GM19238 (cell line): ENCODE results near the gene CRISP2.
"Not testable (repeated sequence)": the region's sequence is repeated elsewhere in the genome, so short reads cannot be mapped to it uniquely, and the experiment has no call there.

Experiments used
- DNase-seq: peaks from one replicate; pipeline ENCODE4 v3.0.0; 2011; ENCODE audit warnings: low spot score; ENCODE audit not compliant: insufficient read length

CRISP2 gene

GRCh38 chr6:49713346-49713745 is at the start of gene CRISP2:
TSS of gene CRISP2 (minus strand) at chr6:49713543. CDS start at chr6:49709196, 4,347 bp downstream.
- DNase-seq = no peak

- no peak for DNase-seq
Measured at GRCh38 chr6:49744259-49744658, 30.9 kb upstream of the CRISP2 start, which contains the start of gene CRISP3. TSS of gene CRISP3 (minus strand) at chr6:49744388. CDS start at chr6:49744367, 21 bp downstream.

GRCh38 chr6:49743429-49743828 is 30.1 kb upstream of the CRISP2 start:
- DNase-seq = no peak

GRCh38 chr6:49739423-49739822 is 26.1 kb upstream of the CRISP2 start:
- no peak for DNase-seq

- no peak for DNase-seq
Measured at GRCh38 chr6:49736017-49736508, 22.7 kb upstream of the CRISP2 start.

- DNase-seq = no peak
Measured at GRCh38 chr6:49733680-49734079, 20.3 kb upstream of the CRISP2 start.

GRCh38 chr6:49732781-49733180 is 19.4 kb upstream of the CRISP2 start:
- no peak for DNase-seq

- no peak for DNase-seq
Measured at GRCh38 chr6:49730251-49730650, 16.9 kb upstream of the CRISP2 start.

- DNase-seq = not testable (repeated sequence)
Measured at GRCh38 chr6:49723917-49724316, 10.6 kb upstream of the CRISP2 start.

- DNase-seq = no peak
Measured at GRCh38 chr6:49721297-49721696, 8.0 kb upstream of the CRISP2 start.

- no peak for DNase-seq
Measured at GRCh38 chr6:49720372-49720771, 7.0 kb upstream of the CRISP2 start.

- no peak for DNase-seq
Measured at GRCh38 chr6:49698478-49698877, 14.9 kb downstream of the CRISP2 start.

- DNase-seq = no peak
Measured at GRCh38 chr6:49693512-49693911, 19.8 kb downstream of the CRISP2 start.

GRCh38 chr6:49692534-49692933 is 20.8 kb downstream of the CRISP2 start:
- no peak for DNase-seq

GRCh38 chr6:49676671-49677281 is 36.6 kb downstream of the CRISP2 start:
- no peak for DNase-seq

- DNase-seq = no peak
Measured at GRCh38 chr6:49675816-49676215, 37.5 kb downstream of the CRISP2 start.

GRCh38 chr6:49668083-49668511 is 45.2 kb downstream of the CRISP2 start:
- DNase-seq = no peak

GRCh38 chr6:49666930-49667757 is 46.2 kb downstream of the CRISP2 start:
- DNase-seq = no peak

GRCh38 chr6:49666480-49666879 is 46.9 kb downstream of the CRISP2 start:
- no peak for DNase-seq

GRCh38 chr6:49664817-49665216 is 48.5 kb downstream of the CRISP2 start:
- DNase-seq = no peak

GRCh38 chr6:49664054-49664453 is 49.3 kb downstream of the CRISP2 start:
- not testable (repeated sequence) for DNase-seq

- no peak for DNase-seq
Measured at GRCh38 chr6:49662892-49663261, 50.5 kb downstream of the CRISP2 start.
